HCT116 (cell line): Measurements from ENCODE around the gene AVEN. TPM values are rescaled to one million over a fixed set of nuclear protein-coding genes. Genes with fewer than 3 reads are reported as not detected.

Experiments used
- ATAC-seq: fragments of 200-7000 bp; cut with Tn5 transposase; 2 replicates; pipeline ENCODE4 v1.9.1; 2020; ENCODE audit warnings: mild to moderate bottlenecking, moderate library complexity
- BruUV-seq: library from RNA; stranded (reverse); fragments of 400-500 nt; replicated peaks from 2 replicates; lab custom pipeline; 2021; lab: Mats Ljungman, UMichigan
- CTCF ChIA-PET: fragments of 300-600 bp; sonication (Branson Sonifier 250); formaldehyde crosslinking; loops from one replicate; lab custom pipeline; 2021; ENCODE audit warnings: antibody characterized with exemption; lab: Charles Lee
- POLR2A ChIA-PET: fragments of 300-600, 350-600 bp; sonication (Branson Sonifier 250); formaldehyde crosslinking; loops from one replicate; lab custom pipeline; 2021; ENCODE audit warnings: antibody characterized with exemption; lab: Charles Lee
- RAD21 ChIA-PET, 2 experiments: fragments of 300-600 bp; sonication (Branson Sonifier 250); formaldehyde crosslinking; loops; one replicate each; lab custom pipeline; 2023; ENCODE audit warnings: low total read pairs in 2 of 2; ENCODE audit not compliant: uncharacterized antibody in 2 of 2, unreplicated experiment in 2 of 2, low non-redundant PET in 1 of 2; lab: Charles Lee
- DNase-seq: peaks from one replicate; pipeline ENCODE4 v3.0.0-alpha.2; 2010; ENCODE audit warnings: low read depth, low spot score
- H2AFZ ChIP-seq: fragments of 200-600 bp; shearing (Covaris generic), sonication (generic); 2 replicates; pipeline ENCODE4 v1.6.1; 2017; ENCODE audit warnings: low read depth, mixed run types, mixed read lengths, antibody characterized with exemption, low read length; ENCODE audit not compliant: poor library complexity, severe bottlenecking
- H3K27ac ChIP-seq: 2 replicates; pipeline ENCODE4 v1.5.1; 2012; ENCODE audit warnings: low read depth, low read length
- H3K27me3 ChIP-seq: fragments of 200-600 bp; sonication (generic); 2 replicates; pipeline ENCODE4 v1.6.1; 2016; ENCODE audit warnings: mixed run types, low read length, mixed read lengths; ENCODE audit not compliant: insufficient read depth
- H3K36me3 ChIP-seq, 2 experiments: fragments of 200-500 bp in 1 of 2; fragments of 200-600 bp in 1 of 2; sonication (Bioruptor generic) in 1 of 2; sonication (generic) in 1 of 2; 2 replicates each; pipeline versions ENCODE4 v1.5.1 to v1.6.1; 2014 to 2016; ENCODE audit warnings: low read length in 2 of 2, inconsistent platforms in 1 of 2, mixed read lengths in 1 of 2, mixed run types in 1 of 2; ENCODE audit not compliant: insufficient read depth in 2 of 2, control insufficient read depth in 1 of 2
- H3K4me1 ChIP-seq, 2 experiments: fragments of 200-600 bp in 1 of 2; sonication (generic) in 1 of 2; 2 replicates each; pipeline versions ENCODE4 v1.5.1 to v1.6.1; 2012 to 2017; ENCODE audit warnings: low read length in 2 of 2, inconsistent platforms in 1 of 2, mild to moderate bottlenecking in 1 of 2, mixed read lengths in 1 of 2, mixed run types in 1 of 2, moderate library complexity in 1 of 2; ENCODE audit not compliant: insufficient read depth in 2 of 2, control insufficient read depth in 1 of 2
- H3K4me2 ChIP-seq: fragments of 200-600 bp; sonication (generic); 2 replicates; pipeline ENCODE4 v1.6.1; 2017; ENCODE audit warnings: mixed run types, low read length, mixed read lengths
- H3K4me3 ChIP-seq, 2 experiments: fragments of 200-600 bp in 1 of 2; sonication (generic) in 1 of 2; replicated peaks in 1 of 2; 2 replicates each; pipeline ENCODE4 v1.5.1; 2011 to 2016; ENCODE audit warnings: low read length in 2 of 2, control low read depth in 1 of 2, low read depth in 1 of 2, mild to moderate bottlenecking in 1 of 2, mixed read lengths in 1 of 2, mixed run types in 1 of 2
- H3K79me2 ChIP-seq: fragments of 200-600 bp; sonication (generic); 2 replicates; pipeline ENCODE4 v1.6.1; 2017; ENCODE audit warnings: mild to moderate bottlenecking, mixed run types, low read length, moderate library complexity, mixed read lengths; ENCODE audit not compliant: insufficient read depth
- H3K9ac ChIP-seq: fragments of 200-600 bp; sonication (generic); 2 replicates; pipeline ENCODE4 v1.6.1; 2016; ENCODE audit warnings: low read length, mixed read lengths
- H3K9me2 ChIP-seq: fragments of 200-600 bp; sonication (generic), shearing (Covaris generic); 2 replicates; pipeline ENCODE4 v1.6.1; 2017; ENCODE audit warnings: mixed run types, mild to moderate bottlenecking, moderate library complexity; ENCODE audit not compliant: insufficient read depth
- H3K9me3 ChIP-seq, 2 experiments: fragments of 200-500 bp in 1 of 2; fragments of 200-600 bp in 1 of 2; sonication (Bioruptor generic) in 1 of 2; sonication (generic) in 1 of 2; 2 replicates each; pipeline ENCODE4 v1.6.1; 2014 to 2017; ENCODE audit warnings: low read length in 2 of 2, mixed read lengths in 2 of 2, inconsistent platforms in 1 of 2, low read depth in 1 of 2, mild to moderate bottlenecking in 1 of 2, mixed run types in 1 of 2, moderate library complexity in 1 of 2; ENCODE audit not compliant: control insufficient read depth in 1 of 2, insufficient read depth in 1 of 2
- H4K20me1 ChIP-seq: fragments of 200-600 bp; sonication (generic), shearing (Covaris generic); 2 replicates; pipeline ENCODE4 v1.6.1; 2017; ENCODE audit warnings: mixed run types, mild to moderate bottlenecking, moderate library complexity; ENCODE audit not compliant: insufficient read depth
- EZH2phosphoT487 ChIP-seq: fragments of 200-600 bp; IDR thresholded peaks from 2 replicates; pipeline ENCODE4 v1.6.1; 2018; ENCODE audit warnings: antibody characterized with exemption, borderline replicate concordance
- SRF ChIP-seq: IDR thresholded peaks from 2 replicates; pipeline ENCODE4 v1.6.1; 2012; ENCODE audit warnings: low read depth
- intact Hi-C: fragments of 100-400 bp; cut with micrococcal nuclease; formaldehyde crosslinking; loops from 2 replicates; pipeline ENCODE4 v1.10.0; 2022
- total RNA-seq: library from RNA; stranded (reverse); gene quantifications from one replicate; pipeline ENCODE4 v1.2.1, GENCODE V29; 2021; ENCODE audit not compliant: unreplicated experiment
- TF ChIP-seq, protein P1 (sequence below): IDR thresholded peaks from 2 replicates; pipeline ENCODE4 v1.6.1; 2012; ENCODE audit warnings: low read depth

AVEN gene
- total RNA-seq, 1 experiment from 2014 or later: 6.8 TPM

DNA sequence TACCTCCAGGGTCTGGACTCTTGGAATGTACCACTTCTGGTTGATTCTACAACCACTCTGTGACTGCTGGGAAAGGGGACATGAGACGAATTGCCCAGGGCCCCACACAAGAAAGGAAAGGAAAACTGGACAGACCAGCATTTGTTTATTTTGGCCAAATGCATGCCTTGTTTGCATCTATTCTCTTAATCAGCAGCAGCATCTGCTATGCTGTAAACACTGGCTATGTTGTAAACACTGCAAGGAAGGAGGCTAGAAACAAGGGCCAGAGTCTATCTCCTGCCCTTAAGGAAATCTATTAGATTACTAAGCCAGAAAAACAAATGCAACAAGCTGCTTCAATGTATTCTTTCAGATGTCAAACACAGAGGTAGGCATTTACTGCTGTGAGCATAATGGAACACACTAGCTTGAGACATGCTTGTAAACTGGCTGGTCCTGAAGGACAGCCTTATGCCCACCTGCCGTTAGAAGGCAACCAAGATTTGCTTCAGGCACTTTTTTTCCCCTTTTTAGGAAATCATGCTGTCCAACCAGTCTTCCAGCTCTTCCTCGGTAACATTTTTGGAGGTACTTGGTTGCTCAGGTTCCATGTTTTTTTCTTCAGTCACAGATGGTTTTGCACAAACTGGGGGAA is 172.8 kb downstream of the AVEN start:
- DNase-seq (no peak), ATAC-seq (no peak)
- no peaks in the 10 kb centered on the region for H3K36me3 ChIP-seq
- no peaks in the 10 kb centered on the region; a peak in 1 of 4 replicates for H3K4me1 ChIP-seq
- no peak overlapping the region for H3K4me3 ChIP-seq
- H4K20me1 ChIP-seq: no peaks in the 10 kb centered on the region
- ChIA-PET RAD21 (no interaction called here), CTCF (no interaction called here), POLR2A (no interaction called here)
- H3K27me3 ChIP-seq: no peaks in the 10 kb centered on the region
- TF ChIP-seq EZH2phosphoT487: no peak
- no TSS peak for BruUV-seq
- H3K79me2 ChIP-seq: no peaks in the 10 kb centered on the region
- no peak overlapping the region for H3K4me2 ChIP-seq
- H3K27ac ChIP-seq: no peak overlapping the region
- H3K9ac ChIP-seq: no peak overlapping the region
- H3K9me3 ChIP-seq: no peaks in the 10 kb centered on the region
- no peak overlapping the region for H2AFZ ChIP-seq
- intact Hi-C loops: no loop called here
- H3K9me2 ChIP-seq: no peaks in the 10 kb centered on the region

DNA sequence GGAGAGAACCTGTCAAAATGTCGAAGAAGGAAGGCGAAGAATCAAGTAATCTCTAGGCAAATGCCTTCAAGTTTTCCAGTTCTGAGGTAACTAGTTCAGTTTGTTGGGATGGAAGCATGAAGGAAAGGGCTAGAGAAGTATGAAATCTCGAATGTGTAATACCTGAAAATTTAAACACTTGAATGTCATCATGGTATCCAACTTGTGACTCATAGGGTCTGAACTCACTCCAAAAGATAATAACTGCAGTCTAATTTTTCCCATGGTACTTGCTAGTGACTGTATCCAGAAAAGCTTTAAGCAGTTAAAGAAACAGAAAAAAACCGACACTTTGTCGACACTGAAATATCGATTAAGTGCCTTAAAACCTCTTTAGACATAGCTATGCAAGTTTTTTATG is 173.6 kb downstream of the AVEN start:
- no peaks in the 10 kb centered on the region for H3K9me3 ChIP-seq
- DNase-seq (no peak), ATAC-seq (no peak)
- H3K9me2 ChIP-seq: no peaks in the 10 kb centered on the region
- intact Hi-C loops: no loop called here
- H3K79me2 ChIP-seq: no peaks in the 10 kb centered on the region
- peaks cover 0 to 8% of the 10 kb centered on the region in 2 experiments; a peak in 2 of 4 replicates for H3K4me1 ChIP-seq
- ChIA-PET RAD21 (no interaction called here), POLR2A (no interaction called here), CTCF (no interaction called here)
- H3K4me2 ChIP-seq: no peak overlapping the region
- no peak overlapping the region for H3K4me3 ChIP-seq
- no peak overlapping the region for H2AFZ ChIP-seq
- TF ChIP-seq, protein P1, sequence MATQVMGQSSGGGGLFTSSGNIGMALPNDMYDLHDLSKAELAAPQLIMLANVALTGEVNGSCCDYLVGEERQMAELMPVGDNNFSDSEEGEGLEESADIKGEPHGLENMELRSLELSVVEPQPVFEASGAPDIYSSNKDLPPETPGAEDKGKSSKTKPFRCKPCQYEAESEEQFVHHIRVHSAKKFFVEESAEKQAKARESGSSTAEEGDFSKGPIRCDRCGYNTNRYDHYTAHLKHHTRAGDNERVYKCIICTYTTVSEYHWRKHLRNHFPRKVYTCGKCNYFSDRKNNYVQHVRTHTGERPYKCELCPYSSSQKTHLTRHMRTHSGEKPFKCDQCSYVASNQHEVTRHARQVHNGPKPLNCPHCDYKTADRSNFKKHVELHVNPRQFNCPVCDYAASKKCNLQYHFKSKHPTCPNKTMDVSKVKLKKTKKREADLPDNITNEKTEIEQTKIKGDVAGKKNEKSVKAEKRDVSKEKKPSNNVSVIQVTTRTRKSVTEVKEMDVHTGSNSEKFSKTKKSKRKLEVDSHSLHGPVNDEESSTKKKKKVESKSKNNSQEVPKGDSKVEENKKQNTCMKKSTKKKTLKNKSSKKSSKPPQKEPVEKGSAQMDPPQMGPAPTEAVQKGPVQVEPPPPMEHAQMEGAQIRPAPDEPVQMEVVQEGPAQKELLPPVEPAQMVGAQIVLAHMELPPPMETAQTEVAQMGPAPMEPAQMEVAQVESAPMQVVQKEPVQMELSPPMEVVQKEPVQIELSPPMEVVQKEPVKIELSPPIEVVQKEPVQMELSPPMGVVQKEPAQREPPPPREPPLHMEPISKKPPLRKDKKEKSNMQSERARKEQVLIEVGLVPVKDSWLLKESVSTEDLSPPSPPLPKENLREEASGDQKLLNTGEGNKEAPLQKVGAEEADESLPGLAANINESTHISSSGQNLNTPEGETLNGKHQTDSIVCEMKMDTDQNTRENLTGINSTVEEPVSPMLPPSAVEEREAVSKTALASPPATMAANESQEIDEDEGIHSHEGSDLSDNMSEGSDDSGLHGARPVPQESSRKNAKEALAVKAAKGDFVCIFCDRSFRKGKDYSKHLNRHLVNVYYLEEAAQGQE: no peak
- no peak for TF ChIP-seq SRF
- H4K20me1 ChIP-seq: no peaks in the 10 kb centered on the region
- H3K27ac ChIP-seq: no peak overlapping the region
- no peaks in the 10 kb centered on the region for H3K27me3 ChIP-seq
- no peak overlapping the region for H3K9ac ChIP-seq
- H3K36me3 ChIP-seq: no peaks in the 10 kb centered on the region
- BruUV-seq: no TSS peak
